HG02763 (cell line): ENCODE measurements around the gene FAT2.
"Not testable (repeated sequence)": the region's sequence is repeated elsewhere in the genome, so short reads cannot be mapped to it uniquely, and the experiment has no call there.

Experiments used
- ATAC-seq: cut with Tn5 transposase; IDR thresholded peaks from one replicate; pipeline ENCODE4 v1.9.1; 2021; ENCODE audit warnings: mild to moderate bottlenecking, moderate library complexity; ENCODE audit not compliant: unreplicated experiment

The FAT2 gene

GRCh38 chr5:151612689-151613427 is 21.7 kb upstream of the FAT2 start:
- ATAC-seq = peak; percentile 74

GRCh38 chr5:151611127-151611775 is 20.1 kb upstream of the FAT2 start:
- ATAC-seq = no peak

DNA sequence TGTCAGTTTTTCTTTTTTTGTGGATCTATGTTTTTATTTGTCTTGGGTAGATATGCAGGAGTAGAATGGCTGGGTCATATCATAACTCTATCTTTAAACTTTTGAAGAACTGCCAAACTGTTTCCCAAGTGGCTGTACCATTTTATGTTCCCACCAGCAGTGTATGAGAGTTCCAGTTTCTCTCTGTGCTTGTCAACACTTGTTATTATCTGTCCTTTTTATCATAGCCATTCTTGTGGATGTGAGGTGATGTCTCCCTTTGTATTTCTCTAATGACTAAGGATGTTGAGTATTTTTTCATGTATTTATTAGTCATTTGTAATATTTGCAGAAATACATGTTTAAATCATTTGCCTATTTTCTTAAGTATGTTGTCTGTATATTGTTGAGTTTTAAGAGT is 17.4 kb upstream of the FAT2 start:
- ATAC-seq = no peak

GRCh38 chr5:151607304-151607703 is 16.2 kb upstream of the FAT2 start:
- no peak for ATAC-seq

DNA sequence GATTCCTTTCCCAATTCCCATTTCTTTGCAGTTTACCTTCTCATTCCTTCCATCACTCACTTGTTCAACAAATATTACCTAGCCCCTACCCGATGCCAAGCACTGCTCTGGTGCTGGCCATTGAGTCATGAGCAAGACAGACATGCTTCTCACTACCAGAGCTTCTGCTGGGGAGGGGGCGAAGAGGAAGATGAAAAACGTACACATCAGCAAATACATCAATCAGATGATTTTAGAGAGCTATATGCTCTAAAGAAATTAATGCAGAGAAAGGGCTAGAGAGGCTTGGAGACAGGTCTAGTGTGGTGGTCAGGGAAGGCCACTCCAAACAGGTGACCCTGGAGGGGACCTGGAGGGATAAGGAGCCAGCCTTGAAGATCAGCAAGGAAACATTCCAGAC is 14.4 kb upstream of the FAT2 start:
- ATAC-seq = no peak

GRCh38 chr5:151602806-151603205 is 11.7 kb upstream of the FAT2 start:
- no peak for ATAC-seq

- no peak for ATAC-seq
Measured at GRCh38 chr5:151601391-151601790, 10.3 kb upstream of the FAT2 start.

- ATAC-seq = no peak
Measured at GRCh38 chr5:151600069-151600665, 9.0 kb upstream of the FAT2 start.

GRCh38 chr5:151598984-151599383 is 7.9 kb upstream of the FAT2 start:
- ATAC-seq = no peak

DNA sequence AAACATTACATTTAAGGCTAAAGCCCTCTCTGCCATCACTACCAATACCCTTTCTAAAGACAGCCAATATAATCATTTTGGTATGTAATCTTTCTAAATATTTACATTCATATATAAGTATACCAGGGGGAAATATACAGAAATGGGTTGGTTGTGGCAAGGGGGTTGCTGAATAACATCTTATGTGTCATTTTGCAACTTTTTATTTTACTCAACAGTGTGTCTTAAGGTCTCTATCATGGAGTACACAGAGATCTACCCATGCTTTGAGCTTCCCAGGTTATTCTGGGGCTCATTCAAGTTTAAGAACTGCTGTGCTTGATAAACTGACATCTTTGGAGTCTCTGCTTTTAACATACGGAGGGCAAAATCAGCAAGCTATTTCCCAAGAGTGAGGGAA is 7.4 kb upstream of the FAT2 start:
- ATAC-seq = no peak

DNA sequence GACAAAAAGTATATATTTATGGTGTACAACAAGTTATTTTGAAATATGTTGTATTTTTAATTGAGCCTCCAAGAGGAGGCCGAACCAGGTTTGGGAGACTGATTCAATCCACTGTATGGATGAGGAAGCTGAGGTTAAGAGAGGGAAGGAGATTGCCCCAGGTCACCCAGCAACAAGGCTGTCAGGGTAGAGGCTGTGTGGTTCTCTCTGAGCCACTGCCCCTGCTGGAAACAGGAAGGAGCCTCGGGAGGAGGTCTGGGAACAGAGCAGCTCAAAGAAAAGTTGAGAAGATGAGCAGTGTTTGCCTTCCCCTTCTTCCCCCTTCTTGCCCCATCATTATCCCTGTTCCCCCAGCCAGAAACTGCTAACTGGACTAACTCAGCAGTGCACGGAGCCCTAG is 6.6 kb upstream of the FAT2 start:
- no peak for ATAC-seq

DNA sequence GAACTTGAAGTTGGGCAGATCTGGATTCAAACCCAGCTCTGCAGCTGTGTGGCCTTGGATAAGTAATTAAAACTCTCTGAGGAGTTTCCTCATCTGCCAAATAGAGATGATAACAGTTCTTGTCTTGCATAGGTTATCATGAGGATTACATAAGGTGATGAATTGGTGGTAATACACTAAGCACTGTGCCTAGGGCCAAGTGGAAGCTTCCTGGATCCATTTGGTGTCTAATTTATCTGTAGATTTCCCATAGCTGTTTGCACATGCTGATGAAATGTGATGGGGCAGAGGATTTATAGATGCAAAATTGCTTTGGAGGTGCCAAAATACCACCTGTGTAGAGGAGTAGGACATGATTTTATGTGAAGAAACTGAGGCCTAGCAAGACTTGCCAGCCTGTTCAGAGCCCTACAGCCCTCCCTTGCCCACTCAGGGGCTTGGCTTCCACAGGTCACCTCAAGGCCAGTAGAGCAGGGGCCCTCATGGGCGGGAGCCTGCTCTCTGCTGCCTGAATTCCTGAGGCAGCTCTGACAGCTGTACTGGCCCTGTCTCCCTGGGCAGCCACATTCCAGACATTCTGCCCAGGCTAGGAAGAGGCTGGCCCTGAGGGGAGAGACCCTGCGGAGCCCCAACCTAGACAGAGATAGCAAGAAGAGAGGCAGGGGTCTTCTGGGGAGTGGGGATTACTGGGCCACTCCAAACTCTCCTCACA is 5.9 kb upstream of the FAT2 start:
- ATAC-seq = no peak

DNA sequence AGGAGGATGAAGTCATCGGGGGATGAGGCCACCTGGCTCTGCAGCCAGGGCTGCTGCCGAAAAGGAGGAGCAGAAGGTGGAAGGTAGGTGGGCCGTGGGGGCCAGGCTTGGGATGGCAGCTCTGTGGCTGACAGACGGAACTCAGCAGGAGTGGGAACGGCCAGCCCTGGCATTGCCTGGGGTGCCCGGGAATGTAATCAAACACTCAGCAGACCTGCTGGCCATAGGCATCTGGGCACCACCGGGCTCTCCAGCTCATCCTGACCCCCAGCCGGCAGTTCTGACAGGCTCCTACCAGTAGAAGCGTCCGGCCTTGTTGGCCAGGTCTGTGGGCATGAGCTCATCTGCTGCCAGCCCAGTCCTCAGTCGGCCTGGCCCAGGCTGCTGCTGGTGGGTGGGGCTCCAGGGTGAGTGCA is 4.3 kb upstream of the FAT2 start:
- ATAC-seq = no peak

GRCh38 chr5:151592855-151593408 is 1.8 kb upstream of the FAT2 start:
- ATAC-seq = peak; percentile 62

DNA sequence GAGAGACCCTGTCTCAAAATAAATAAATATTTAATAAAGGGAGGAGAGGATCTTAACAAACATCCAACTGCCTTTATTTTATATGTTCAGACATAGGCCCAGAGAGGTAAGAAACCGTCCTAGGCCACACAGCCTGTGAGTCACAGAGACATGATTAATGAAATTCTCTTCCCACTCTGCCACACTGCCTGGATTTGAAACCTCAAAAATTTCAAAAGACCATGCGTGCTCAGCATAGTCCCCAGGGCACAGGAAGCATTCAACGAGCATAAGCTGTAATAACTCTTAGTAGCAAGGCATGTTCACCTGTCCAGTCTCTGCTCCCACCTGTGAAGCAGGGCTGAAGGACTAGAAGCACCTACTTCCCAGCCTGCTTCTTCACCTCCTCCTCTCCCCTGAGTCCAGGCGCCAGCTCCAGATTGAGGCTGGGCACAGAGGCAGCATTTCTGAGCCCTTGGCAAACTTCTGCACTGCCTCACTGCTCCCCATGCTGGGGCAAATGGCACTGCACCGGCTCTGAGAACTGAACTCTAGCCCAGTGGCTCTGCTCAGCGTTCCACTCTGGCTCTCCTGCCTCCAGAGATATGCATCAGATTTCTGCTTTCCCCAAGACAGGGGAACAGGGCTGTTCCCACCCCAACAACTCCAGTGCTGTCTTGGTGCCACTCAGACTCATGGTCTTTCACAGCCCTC is 1.1 kb downstream of the FAT2 start:
- no peak for ATAC-seq

GRCh38 chr5:151587796-151588555 is 3.2 kb downstream of the FAT2 start:
- ATAC-seq = no peak

GRCh38 chr5:151585970-151586369 is 5.2 kb downstream of the FAT2 start:
- no peak for ATAC-seq

DNA sequence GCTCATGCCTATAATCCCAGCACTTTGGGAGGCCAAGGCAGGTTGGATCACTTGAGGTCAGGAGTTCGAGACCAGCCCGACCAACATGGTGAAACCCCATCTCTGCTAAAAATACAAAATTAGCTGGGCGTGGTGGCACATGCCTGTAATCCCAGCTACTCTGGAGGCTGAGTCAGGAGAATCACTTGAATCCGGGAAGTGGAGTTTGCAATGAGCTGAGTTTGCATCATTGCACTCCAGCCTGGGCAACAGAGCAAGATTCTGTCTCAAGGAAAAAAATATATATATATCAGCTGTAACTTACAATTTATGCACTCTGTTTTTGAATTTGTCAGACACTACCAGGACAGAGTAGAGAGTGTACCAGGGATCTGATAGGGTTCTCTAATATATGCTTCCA is 5.8 kb downstream of the FAT2 start:
- ATAC-seq = not testable (repeated sequence)

GRCh38 chr5:151584057-151584937 is 6.8 kb downstream of the FAT2 start:
- ATAC-seq = no peak
